HG03565 (cell line): ENCODE results near the gene KCNE3.
"Not testable (repeated sequence)": the region's sequence is repeated elsewhere in the genome, so short reads cannot be mapped to it uniquely, and the experiment has no call there.

Experiments
- ATAC-seq: cut with Tn5 transposase; IDR thresholded peaks from one replicate; pipeline ENCODE4 v1.9.1; 2021; ENCODE audit warnings: mild to moderate bottlenecking, moderate library complexity; ENCODE audit not compliant: unreplicated experiment

The KCNE3 gene

DNA sequence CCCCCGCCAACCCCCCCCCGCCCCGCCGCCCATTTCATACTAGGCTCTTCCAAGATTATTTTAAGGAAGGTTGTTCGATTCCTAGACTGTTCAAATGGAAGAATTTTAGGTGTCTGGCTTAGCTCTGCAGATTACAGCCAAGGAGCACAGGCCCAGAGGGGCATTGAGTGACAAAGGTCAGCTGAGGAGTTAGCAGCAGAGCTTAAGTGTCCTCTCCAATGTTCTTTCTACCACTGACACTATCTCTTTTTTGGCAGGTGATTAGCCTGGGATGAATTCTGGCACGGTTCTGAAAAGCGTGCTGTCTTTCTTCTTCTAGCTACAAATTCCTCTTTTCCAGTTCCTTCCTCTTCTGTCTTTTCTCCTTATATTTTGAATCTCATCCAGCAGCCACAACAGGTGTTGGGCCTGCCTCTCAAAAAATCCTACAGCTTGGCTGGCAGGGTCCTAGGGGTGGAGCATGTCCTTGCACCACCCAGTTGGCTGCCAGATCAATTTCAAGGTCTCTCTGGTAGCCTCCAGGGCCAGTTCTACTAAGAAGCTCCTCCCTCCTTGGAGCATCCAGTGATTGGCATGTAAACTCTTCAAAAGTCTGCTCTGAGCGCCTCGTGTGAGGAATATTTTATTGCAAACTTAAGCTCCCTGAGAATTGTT lies 23.0 kb downstream of the KCNE3 start:
- ATAC-seq: no peak

DNA sequence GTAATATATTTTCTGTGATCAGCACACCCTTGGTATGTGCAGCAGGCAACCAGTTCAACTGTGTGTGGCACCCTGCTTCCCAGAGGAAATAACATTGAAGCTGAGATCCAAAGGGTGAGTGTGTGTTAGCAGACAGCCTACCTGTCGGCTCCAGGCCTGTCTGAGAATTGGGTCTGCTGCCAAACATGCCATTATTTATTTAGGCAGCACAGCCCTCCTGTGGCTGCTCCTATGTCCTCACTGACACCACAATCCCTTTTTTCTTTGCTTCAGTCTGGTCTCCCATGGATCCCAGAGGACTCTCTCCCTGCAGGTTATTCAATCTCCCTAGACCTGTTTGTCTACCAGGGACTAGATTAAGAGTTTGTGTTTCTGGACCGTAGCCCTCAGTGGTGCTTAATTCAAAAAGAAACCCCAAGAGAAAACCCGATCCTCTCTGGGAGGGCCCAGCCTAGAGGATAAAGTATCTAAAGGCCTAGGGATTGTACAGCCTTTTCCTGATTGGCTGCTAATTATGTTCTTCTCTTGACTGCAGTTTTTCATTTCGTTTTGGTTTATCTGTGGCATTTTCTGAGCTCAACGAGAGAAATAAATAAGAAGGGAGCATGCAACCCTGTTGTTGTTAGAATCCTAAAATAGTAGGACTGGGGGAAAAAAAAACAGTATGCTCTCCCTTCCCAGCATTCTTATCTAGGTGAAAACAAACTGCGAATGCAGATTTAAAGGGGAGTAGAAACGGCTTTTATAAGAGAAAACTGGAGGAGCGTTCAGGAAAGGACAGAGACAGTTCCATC lies 24.1 kb downstream of the KCNE3 start:
- no peak for ATAC-seq

DNA sequence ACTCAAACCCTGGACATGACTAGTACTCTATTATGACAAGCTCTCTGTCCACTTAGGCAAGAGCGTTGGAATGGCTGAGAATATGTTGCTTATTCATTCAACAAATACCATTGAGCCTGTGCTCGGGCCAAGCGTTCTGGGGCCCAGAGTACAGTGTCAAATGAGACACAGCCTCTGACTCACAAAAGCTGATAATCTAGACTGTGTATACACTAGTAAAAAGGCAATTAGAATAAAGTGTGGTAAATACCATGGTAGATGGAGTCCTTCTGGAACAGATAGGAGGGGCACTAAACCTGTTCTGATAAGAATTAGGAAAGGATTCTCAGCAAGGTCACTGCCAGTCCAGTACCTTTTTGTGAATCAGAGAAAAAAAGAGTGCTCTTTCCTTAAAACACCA lies 24.7 kb downstream of the KCNE3 start:
- no peak for ATAC-seq

DNA sequence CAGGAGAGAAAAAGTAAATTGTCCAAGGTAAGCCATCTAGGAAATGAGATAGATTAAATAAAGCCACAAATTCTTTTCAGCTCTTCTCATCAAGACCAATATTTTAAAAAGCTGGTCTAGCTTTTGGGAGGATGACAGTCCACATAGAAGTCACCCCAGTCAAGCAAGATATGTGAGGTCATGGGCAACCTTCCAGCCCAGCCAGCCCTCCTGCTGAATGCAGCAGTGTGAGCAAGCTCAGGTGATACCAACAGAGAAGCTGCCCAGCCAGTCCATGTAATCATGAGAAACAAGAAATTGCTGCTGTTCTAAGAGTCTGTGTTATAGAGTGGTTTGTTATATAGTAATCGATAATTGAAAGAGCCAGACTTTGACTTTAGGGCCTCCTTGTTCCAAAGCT lies 28.7 kb downstream of the KCNE3 start:
- no peak for ATAC-seq

DNA sequence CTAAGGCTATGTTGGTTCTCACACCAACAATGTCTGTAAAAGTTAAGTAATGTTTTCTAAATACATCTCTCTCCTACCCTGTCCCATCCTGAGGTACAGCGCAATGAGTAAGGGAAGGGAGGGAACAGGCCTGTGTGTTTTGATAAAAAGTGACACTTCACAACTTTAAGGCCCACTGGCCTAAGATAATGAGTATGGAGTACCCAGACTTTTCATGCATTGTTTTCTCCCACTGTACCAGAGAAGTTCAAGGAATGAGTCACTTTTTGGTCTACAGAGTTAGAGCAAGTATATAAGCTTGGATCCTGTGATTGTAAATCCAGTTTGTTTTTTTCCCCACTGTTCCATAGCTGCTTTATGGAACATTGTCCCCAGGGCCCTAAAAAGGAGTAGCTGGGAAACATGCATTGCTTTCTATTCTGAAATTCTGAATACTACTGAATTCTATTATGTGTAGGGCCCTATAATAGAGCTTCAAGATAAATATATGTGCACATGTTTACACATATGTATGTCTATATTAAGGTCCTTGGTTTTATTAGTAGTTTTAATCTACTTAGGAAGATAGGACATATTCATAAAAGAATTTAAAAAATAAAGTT lies 29.8 kb downstream of the KCNE3 start:
- ATAC-seq: no peak

DNA sequence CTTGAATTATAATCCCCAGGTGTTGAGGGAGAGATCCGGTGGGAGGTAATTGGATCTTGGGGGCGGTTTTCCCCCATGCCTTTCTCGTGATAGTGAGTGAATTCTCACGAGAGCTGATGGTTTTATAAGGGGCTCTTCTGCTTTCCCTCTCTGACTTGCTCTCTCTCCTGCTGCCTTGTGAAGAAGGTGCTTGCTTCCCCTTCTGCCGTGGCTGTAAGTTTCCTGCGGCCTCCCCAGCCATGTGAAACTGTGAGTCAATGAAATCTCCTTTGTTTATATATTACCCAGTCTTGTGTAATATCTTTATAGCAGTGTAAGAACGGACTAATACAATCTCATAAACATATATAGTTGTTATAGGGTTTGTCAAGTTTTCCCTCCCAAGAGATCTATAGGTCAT lies 32.8 kb downstream of the KCNE3 start:
- ATAC-seq: no peak

DNA sequence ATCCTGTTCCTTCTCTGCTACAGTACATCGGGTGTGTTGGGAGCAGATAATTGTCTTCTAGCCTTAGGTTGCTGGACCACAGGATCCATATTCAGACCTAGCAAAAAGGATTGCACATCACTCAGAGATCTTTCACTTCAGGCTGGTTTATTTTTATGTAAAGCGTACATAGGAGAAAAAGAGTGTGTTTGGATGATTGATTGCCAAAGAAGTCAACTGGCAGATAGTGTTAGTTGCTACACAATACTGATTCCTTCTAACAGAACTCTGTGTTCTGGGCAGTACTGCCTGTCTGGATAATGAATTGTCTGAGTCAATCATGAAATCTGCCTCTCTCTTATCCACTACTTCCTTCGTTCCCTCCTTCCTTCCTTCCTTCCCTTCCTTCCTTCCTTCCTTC lies 38.1 kb downstream of the KCNE3 start:
- ATAC-seq: no peak

DNA sequence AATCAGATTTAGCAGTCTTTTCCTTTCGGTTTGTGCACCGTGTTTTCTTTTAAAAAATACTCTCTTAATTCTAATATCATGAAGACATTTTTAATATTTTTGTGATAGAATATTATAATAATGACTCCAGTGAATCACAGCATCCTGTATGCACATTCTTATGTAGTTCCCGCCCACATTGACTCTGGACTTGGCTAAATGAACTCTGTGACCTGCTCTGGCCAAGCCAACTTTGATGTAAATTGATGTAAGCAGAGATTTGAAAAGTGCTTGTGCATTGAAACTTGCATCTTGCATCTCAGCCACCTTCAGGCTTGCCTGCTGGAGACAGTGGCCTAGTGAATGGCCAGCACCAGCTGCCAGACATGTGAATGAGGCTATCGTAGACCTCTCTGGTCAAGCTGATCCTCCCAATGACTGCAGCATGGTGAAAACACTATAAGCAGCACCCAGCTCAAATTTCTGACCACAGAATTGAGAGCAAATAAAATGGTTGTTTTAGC lies 39.9 kb downstream of the KCNE3 start:
- no peak for ATAC-seq

DNA sequence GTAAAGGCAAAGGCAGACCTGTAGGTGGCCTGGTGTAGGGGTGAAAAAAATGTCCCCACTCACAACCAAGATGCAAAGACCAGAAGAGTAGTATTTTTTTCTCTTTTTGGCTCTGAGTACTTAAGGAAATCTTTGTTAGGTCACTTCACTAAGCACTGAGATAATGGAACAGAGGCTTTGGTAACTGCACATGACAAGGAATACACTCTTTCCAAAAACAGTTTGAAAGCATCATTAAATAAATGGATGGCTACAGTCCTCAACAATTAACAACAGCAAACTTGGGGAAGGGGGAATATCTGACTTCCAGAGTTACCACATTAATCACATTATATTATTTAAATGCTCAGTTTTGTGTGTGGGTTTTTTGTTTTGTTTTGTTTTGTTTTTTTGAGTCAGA lies 42.2 kb downstream of the KCNE3 start:
- ATAC-seq: no peak

DNA sequence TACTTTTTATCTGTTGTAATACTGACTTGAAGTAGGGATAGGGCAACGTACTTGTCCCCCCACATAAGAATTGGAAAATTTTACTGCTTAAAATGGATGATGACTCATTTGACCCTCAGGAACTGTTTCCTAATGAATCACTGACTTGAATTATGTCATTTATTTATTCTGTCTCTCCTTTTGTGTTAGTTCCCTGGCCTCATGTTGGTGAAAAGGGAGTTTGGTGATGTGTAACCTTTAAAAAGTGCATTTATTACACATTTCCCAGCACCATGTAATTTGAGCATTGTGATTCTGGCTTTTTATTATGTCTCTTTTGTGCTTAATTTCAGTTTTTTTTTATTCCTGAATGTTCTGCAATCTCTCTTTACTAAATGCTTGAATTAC lies 48.8 kb downstream of the KCNE3 start:
- ATAC-seq: no peak

DNA sequence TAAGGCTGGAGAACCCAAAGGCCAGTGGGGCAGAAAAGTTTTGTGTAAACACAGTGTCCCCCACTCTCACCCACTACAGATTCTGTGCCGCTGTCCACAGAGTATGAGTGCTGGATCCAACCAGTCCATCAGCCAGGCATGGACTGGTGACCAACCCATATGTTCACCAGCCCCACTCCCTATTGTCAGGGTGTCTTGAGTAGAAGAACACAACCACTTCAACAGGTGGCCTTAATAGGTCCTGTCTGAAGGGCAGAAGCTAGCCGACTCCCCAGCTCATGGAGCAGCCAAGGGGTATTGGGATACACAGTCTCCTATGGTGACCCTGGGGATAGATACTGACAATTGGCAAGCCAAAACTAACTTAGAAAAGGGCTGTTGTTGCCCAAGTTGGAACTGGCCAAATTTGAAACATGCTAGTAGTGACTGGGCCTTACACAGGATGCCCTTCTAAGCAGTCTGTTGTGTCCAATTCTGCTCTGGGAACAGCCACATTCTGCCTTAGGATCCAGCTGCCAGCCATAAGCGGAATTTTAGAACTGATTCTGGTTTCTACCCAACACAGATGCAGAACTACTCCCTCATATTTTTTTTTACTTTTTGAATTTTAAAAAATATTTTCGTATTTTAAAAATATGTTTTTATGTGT lies 49.4 kb downstream of the KCNE3 start:
- no peak for ATAC-seq

DNA sequence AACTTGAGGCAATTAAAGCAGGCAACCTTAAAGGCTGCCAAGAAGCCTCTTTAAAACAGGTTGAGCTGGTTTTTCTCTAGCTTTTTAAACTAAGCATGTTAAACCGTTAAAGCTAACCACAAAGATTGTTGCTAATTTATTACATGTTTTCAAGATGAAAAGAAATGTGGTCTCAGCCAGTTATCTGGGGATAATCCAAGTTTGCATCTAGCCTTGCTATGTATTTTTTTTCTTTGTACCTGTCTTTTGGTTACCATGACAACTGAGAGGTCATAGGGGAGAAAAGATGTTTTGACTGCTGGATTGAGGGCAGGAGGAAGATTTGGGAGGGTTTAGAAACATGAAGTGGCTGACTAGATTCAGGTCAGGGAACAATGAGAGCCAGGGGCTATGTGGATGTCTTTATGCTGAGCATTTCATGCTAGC lies 50.0 kb downstream of the KCNE3 start:
- no peak for ATAC-seq

DNA sequence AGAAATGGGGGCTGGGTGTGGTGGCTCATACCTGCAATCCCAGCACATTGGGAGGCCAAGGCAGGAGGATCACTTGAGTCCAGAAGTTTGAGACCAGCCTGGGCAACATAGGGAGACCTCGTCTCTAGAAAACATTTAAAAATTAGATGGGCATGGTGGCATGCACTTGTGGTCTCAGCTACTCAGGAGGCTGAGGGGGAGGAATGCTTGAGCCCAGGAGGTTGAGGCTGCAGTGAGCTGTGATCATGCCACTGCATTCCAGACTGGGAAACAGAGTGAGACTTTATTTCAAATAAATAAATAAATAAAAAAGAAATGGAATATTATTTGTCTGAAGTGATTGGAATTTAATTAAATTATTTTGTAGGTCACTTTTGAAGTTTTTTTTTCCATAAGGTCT lies 50.4 kb downstream of the KCNE3 start:
- not testable (repeated sequence) for ATAC-seq

DNA sequence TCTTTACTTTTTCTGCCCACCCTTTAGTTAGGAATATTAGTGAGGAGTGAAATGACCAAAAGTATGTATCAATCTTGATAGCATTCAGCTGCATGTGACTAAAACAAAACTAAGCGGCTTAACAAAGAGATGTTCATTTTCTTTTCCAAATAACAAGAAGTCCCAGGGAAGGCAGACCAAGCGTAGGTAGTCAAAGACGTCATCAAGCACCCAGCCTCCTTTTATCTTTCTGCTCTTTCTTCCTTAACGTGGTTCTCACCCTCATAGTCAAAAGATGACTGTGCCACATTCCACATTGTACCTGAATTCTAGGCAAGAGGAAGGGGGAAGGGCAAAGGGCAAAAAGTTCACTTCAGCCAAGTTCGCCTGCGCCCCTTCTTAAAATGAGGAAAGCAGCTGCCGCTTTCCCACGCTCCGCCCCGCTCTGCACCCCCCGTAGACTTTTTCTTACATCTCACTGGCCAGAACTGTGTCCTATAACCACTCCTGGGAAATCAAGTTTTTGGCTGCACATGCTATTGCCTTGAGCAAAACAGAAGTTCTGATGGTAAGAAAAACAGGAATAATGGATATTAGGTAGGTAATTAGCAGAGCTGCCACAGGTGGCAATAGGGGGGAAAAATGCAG lies 54.5 kb downstream of the KCNE3 start:
- ATAC-seq: no peak

DNA sequence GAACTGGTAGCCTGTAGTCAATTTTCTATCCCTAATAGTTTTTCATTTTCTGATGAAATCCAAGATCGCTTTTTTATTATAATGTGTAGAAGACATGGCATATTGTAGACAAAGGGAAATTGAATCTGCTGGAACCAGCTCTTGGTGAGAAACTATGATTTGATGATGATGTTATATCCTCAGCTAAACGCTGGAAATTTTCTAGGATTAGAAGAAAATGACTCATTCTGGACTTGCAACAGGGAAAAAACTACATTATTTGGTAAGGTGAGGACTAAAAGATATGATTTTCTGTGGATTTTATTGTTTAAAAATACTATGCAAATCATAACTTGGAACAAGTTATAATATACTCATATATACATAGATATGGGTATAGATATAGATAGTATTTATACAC lies 55.0 kb downstream of the KCNE3 start:
- no peak for ATAC-seq

DNA sequence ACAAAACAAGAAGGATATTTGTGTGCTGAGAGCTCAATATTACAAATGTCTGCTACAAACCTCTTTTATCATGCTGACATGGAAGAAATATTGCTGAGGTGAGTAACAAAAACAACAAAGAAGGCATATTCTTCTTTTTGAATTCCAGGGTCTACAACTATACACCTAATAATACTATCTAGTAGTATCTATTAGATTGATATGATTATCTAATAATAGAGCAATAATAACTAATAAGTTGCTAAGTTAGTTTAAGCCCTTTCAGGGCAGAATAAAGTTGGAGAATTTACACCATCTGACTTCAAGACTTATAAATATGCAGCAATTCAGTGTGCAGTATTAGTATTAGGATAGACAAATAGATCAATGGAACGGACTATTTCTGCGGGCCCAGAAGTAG lies 57.7 kb downstream of the KCNE3 start:
- no peak for ATAC-seq
